HepG2 (cell line): ENCODE data around the gene C2orf81. TPM values are rescaled to one million over a fixed set of nuclear protein-coding genes. Genes with fewer than 3 reads are reported as not detected.
A peak's percentile ranks its signal among the peaks of the same experiment; 100 is the strongest.

Experiments used
- AFF4 ChIP-seq: sonication (generic); formaldehyde crosslinking; IDR thresholded peaks from 2 replicates; pipeline ENCODE4 v1.4.0; 2020; ENCODE audit warnings: missing genetic modification reagents
- DNMT3B ChIP-seq: conservative IDR thresholded peaks from 2 replicates; pipeline ENCODE4 v1.6.1; 2016; ENCODE audit warnings: missing biosample characterization, control low read depth
- E2F1 ChIP-seq: sonication (generic); formaldehyde crosslinking; IDR thresholded peaks from 2 replicates; pipeline ENCODE4 v1.5.0; 2020; ENCODE audit warnings: missing genetic modification reagents
- GABPB1 ChIP-seq: IDR thresholded peaks from 2 replicates; pipeline ENCODE4 v1.6.1; 2016; ENCODE audit warnings: mild to moderate bottlenecking, missing genetic modification reagents, moderate library complexity, missing compliant biosample characterization
- GZF1 ChIP-seq: sonication (generic); formaldehyde crosslinking; IDR thresholded peaks from 2 replicates; pipeline ENCODE4 v1.5.1; 2020; ENCODE audit warnings: mild to moderate bottlenecking, missing genetic modification reagents
- HNF4A ChIP-seq: sonication (generic); formaldehyde crosslinking; IDR thresholded peaks from 2 replicates; pipeline ENCODE4 v1.4.0; 2020; ENCODE audit warnings: missing genetic modification reagents
- MZF1 ChIP-seq: sonication (generic); formaldehyde crosslinking; IDR thresholded peaks from 2 replicates; pipeline ENCODE4 v1.8.1; 2023; ENCODE audit warnings: mild to moderate bottlenecking, missing genetic modification reagents, borderline replicate concordance
- NCOA2 ChIP-seq: sonication (generic); formaldehyde crosslinking; IDR thresholded peaks from 2 replicates; pipeline ENCODE4 v1.8.0; 2022; ENCODE audit warnings: inconsistent platforms
- PAF1 ChIP-seq: IDR thresholded peaks from 2 replicates; pipeline ENCODE4 v1.6.1; 2016; ENCODE audit warnings: missing genetic modification reagents, missing compliant biosample characterization
- PBX3 ChIP-seq: sonication (generic); formaldehyde crosslinking; IDR thresholded peaks from 2 replicates; pipeline ENCODE4 v1.8.1; 2023; ENCODE audit warnings: missing genetic modification reagents, inconsistent platforms, borderline replicate concordance
- SALL2 ChIP-seq: sonication (generic); formaldehyde crosslinking; IDR thresholded peaks from 2 replicates; pipeline ENCODE4 v1.8.1; 2023; ENCODE audit warnings: mild to moderate bottlenecking, missing genetic modification reagents, inconsistent platforms
- TCF7L2 ChIP-seq: IDR thresholded peaks from 2 replicates; pipeline ENCODE4 v1.6.1; 2011; ENCODE audit warnings: mild to moderate bottlenecking, low read depth, low read length, moderate library complexity
- ZNF329 ChIP-seq: sonication (generic); formaldehyde crosslinking; IDR thresholded peaks from 2 replicates; pipeline ENCODE4 v1.9.0; 2021; ENCODE audit warnings: low read depth, mild to moderate bottlenecking, missing genetic modification reagents
- ZNF331 ChIP-seq: sonication (generic); formaldehyde crosslinking; IDR thresholded peaks from 2 replicates; pipeline ENCODE4 v1.4.0; 2020; ENCODE audit warnings: missing genetic modification reagents
- polyA plus RNA-seq, 8 experiments: library from polyadenylated mRNA; depleted of rRNA in 3 of 8; stranded (reverse) in 7 of 8; unstranded in 1 of 8; fragments of >200 nt; fragmentation: Illumina TruSeq in 4 of 8; extraction: Trizol in 4 of 8; gene quantifications; 2 replicates each; pipeline versions ENCODE4 v1.2.1 to v1.2.3, GENCODE V29; 2011 to 2016; ENCODE audit warnings: low read depth in 4 of 8, missing spikeins in 1 of 8, mixed read lengths in 1 of 8; ENCODE audit not compliant: insufficient read depth in 1 of 8
- total RNA-seq, 5 experiments: library from RNA; depleted of rRNA; stranded (reverse); fragments of >200 nt; fragmentation: Illumina TruSeq; extraction: Trizol; gene quantifications; 2 replicates each; pipeline ENCODE4 v1.2.3, GENCODE V29; 2016; ENCODE audit warnings: low read depth in 1 of 5
- TF ChIP-seq, protein P1 (sequence below): sonication (generic); formaldehyde crosslinking; IDR thresholded peaks from 2 replicates; pipeline ENCODE4 v1.5.1; 2020; ENCODE audit warnings: missing genetic modification reagents, mild to moderate bottlenecking, borderline replicate concordance
- TF ChIP-seq, protein P2 (sequence below): sonication (generic); formaldehyde crosslinking; IDR thresholded peaks from 2 replicates; pipeline ENCODE4 v1.4.0; 2020; ENCODE audit warnings: mild to moderate bottlenecking, missing genetic modification reagents
- TF ChIP-seq, protein P3 (sequence below): sonication (generic); formaldehyde crosslinking; IDR thresholded peaks from 2 replicates; pipeline ENCODE4 v1.4.0; 2020; ENCODE audit warnings: missing genetic modification reagents, borderline replicate concordance

Gene C2orf81
- total and polyA plus RNA-seq, 2 of the 13 experiments (the other 11 are each of a cell fraction or from before 2014, with no cell fraction given), result 0.15 to 0.17 TPM

- TF ChIP-seq PBX3 (no peak), GABPB1 (CRISPR knock-in tag) (0 out of 2 replicates have a peak, but pooled peaks have one; percentile 24), GZF1 (CRISPR knock-in tag) (no peak), PAF1 (no peak), AFF4 (CRISPR knock-in tag) (no peak), E2F1 (CRISPR knock-in tag) (no peak), DNMT3B (CRISPR knock-in tag) (0 out of 2 replicates have a peak, but pooled peaks have one; percentile 46), ZNF331 (CRISPR knock-in tag) (no peak; the same call in 1 of the 2 replicates), HNF4A (CRISPR knock-in tag) (peak; percentile 76), TCF7L2 (no peak), ZNF329 (CRISPR knock-in tag) (no peak), SALL2 (CRISPR knock-in tag) (no peak), MZF1 (CRISPR knock-in tag) (no peak), NCOA2 (CRISPR knock-in tag) (no peak)
- TF ChIP-seq, protein P1, sequence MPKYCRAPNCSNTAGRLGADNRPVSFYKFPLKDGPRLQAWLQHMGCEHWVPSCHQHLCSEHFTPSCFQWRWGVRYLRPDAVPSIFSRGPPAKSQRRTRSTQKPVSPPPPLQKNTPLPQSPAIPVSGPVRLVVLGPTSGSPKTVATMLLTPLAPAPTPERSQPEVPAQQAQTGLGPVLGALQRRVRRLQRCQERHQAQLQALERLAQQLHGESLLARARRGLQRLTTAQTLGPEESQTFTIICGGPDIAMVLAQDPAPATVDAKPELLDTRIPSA (CRISPR knock-in tag), result no peak
- TF ChIP-seq, protein P2, sequence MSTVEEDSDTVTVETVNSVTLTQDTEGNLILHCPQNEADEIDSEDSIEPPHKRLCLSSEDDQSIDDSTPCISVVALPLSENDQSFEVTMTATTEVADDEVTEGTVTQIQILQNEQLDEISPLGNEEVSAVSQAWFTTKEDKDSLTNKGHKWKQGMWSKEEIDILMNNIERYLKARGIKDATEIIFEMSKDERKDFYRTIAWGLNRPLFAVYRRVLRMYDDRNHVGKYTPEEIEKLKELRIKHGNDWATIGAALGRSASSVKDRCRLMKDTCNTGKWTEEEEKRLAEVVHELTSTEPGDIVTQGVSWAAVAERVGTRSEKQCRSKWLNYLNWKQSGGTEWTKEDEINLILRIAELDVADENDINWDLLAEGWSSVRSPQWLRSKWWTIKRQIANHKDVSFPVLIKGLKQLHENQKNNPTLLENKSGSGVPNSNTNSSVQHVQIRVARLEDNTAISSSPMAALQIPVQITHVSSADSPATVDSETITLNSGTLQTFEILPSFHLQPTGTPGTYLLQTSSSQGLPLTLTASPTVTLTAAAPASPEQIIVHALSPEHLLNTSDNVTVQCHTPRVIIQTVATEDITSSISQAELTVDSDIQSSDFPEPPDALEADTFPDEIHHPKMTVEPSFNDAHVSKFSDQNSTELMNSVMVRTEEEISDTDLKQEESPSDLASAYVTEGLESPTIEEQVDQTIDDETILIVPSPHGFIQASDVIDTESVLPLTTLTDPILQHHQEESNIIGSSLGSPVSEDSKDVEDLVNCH (CRISPR knock-in tag), result no peak
- TF ChIP-seq, protein P3, sequence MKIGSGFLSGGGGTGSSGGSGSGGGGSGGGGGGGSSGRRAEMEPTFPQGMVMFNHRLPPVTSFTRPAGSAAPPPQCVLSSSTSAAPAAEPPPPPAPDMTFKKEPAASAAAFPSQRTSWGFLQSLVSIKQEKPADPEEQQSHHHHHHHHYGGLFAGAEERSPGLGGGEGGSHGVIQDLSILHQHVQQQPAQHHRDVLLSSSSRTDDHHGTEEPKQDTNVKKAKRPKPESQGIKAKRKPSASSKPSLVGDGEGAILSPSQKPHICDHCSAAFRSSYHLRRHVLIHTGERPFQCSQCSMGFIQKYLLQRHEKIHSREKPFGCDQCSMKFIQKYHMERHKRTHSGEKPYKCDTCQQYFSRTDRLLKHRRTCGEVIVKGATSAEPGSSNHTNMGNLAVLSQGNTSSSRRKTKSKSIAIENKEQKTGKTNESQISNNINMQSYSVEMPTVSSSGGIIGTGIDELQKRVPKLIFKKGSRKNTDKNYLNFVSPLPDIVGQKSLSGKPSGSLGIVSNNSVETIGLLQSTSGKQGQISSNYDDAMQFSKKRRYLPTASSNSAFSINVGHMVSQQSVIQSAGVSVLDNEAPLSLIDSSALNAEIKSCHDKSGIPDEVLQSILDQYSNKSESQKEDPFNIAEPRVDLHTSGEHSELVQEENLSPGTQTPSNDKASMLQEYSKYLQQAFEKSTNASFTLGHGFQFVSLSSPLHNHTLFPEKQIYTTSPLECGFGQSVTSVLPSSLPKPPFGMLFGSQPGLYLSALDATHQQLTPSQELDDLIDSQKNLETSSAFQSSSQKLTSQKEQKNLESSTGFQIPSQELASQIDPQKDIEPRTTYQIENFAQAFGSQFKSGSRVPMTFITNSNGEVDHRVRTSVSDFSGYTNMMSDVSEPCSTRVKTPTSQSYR (CRISPR knock-in tag), result no peak
Observed at GRCh38 chr2:74413001-74413698, 8.3 kb downstream of the C2orf81 start (continued).
